RWPE2 (cell line): Measurements from ENCODE around the gene FBXL7.

Source experiments
- ATAC-seq: fragments of 200-7000 bp; cut with Tn5 transposase; 3 replicates; pipeline ENCODE4 v1.9.1; 2021; ENCODE audit warnings: low read depth
- DNase-seq: peaks from one replicate; pipeline ENCODE4 v3.0.0-alpha.2; 2020; ENCODE audit warnings: low spot score
- H3K27ac ChIP-seq: fragments of 450-650 bp; 2 replicates; pipeline ENCODE4 v1.5.1; 2017; ENCODE audit warnings: mild to moderate bottlenecking; ENCODE audit not compliant: poor library complexity, severe bottlenecking
- H3K27me3 ChIP-seq: fragments of 250-450 bp; sonication (Bioruptor Pico); 2 replicates; pipeline ENCODE4 v1.5.1; 2021; ENCODE audit warnings: mild to moderate bottlenecking, moderate library complexity; ENCODE audit not compliant: insufficient read depth, poor library complexity, severe bottlenecking
- H3K36me3 ChIP-seq: fragments of 250-450 bp; sonication (Bioruptor Pico); 2 replicates; pipeline ENCODE4 v1.5.1; 2020; ENCODE audit warnings: low read depth, mild to moderate bottlenecking, moderate library complexity
- H3K4me1 ChIP-seq: fragments of 250-450 bp; sonication (Bioruptor Pico); 2 replicates; pipeline ENCODE4 v1.5.1; 2021; ENCODE audit warnings: mild to moderate bottlenecking, moderate library complexity; ENCODE audit not compliant: insufficient read depth, poor library complexity, severe bottlenecking
- H3K4me3 ChIP-seq: fragments of 250-450 bp; sonication (Bioruptor Pico); 2 replicates; pipeline ENCODE4 v1.5.1; 2021; ENCODE audit warnings: mild to moderate bottlenecking, moderate library complexity; ENCODE audit not compliant: severe bottlenecking
- H3K9me3 ChIP-seq: fragments of 250-450 bp; sonication (Bioruptor Pico); 2 replicates; pipeline ENCODE4 v1.5.1; 2021; ENCODE audit warnings: mild to moderate bottlenecking, moderate library complexity; ENCODE audit not compliant: severe bottlenecking
- CTCF ChIP-seq: fragments of 450-650 bp; IDR thresholded peaks from one replicate; pipeline ENCODE4 v1.5.1; 2017; ENCODE audit warnings: mild to moderate bottlenecking, moderate library complexity; ENCODE audit not compliant: poor library complexity, severe bottlenecking

Gene FBXL7

GRCh38 chr5:15893866-15894265, 393.9 kb downstream of the FBXL7 start:
- ATAC-seq (no peak), DNase-seq (no peak)
- H3K27me3 ChIP-seq: no peaks in the 10 kb centered on the region
- no peaks in the 10 kb centered on the region for H3K9me3 ChIP-seq
- TF ChIP-seq CTCF: no peak
- no peak overlapping the region for H3K4me3 ChIP-seq
- no peaks in the 10 kb centered on the region for H3K4me1 ChIP-seq
- H3K27ac ChIP-seq: no peak overlapping the region
- H3K36me3 ChIP-seq: no peaks in the 10 kb centered on the region

GRCh38 chr5:15897656-15898055, 397.7 kb downstream of the FBXL7 start:
- ATAC-seq (no peak), DNase-seq (no peak)
- Histone ChIP-seq H3K9me3 (no peaks in the 10 kb centered on the region), H3K27ac (no peak overlapping the region), H3K27me3 (no peaks in the 10 kb centered on the region), H3K4me3 (no peak overlapping the region), H3K4me1 (no peaks in the 10 kb centered on the region), H3K36me3 (no peaks in the 10 kb centered on the region)
- no peak for TF ChIP-seq CTCF

- no peak overlapping the region for H3K4me3 ChIP-seq
- no peaks in the 10 kb centered on the region for H3K9me3 ChIP-seq
- H3K27me3 ChIP-seq: no peaks in the 10 kb centered on the region
- H3K27ac ChIP-seq: no peak overlapping the region
- H3K36me3 ChIP-seq: no peaks in the 10 kb centered on the region
- no peak for TF ChIP-seq CTCF
- no peak for DNase-seq
- ATAC-seq: no peak
- H3K4me1 ChIP-seq: no peaks in the 10 kb centered on the region
These were observed 398.7 kb downstream of the FBXL7 start for GRCh38 chr5:15898641-15899040.

- TF ChIP-seq CTCF: no peak
- no peaks in the 10 kb centered on the region for H3K27me3 ChIP-seq
- H3K36me3 ChIP-seq: no peaks in the 10 kb centered on the region
- H3K4me1 ChIP-seq: no peaks in the 10 kb centered on the region
- H3K9me3 ChIP-seq: no peaks in the 10 kb centered on the region
- no peak for ATAC-seq
- no peak overlapping the region for H3K27ac ChIP-seq
- no peak overlapping the region for H3K4me3 ChIP-seq
- no peak for DNase-seq
These were observed 399.5 kb downstream of the FBXL7 start for GRCh38 chr5:15899481-15899880.

GRCh38 chr5:15901151-15901550, 401.2 kb downstream of the FBXL7 start:
- DNase-seq: no peak

More at GRCh38 chr5:15901151-15901550, 401.2 kb downstream of the FBXL7 start:
- no peak overlapping the region for H3K4me3 ChIP-seq
- H3K27ac ChIP-seq: no peak overlapping the region
- no peak for ATAC-seq
- H3K36me3 ChIP-seq: no peaks in the 10 kb centered on the region
- no peaks in the 10 kb centered on the region for H3K27me3 ChIP-seq
- H3K9me3 ChIP-seq: no peaks in the 10 kb centered on the region
- TF ChIP-seq CTCF: no peak
- H3K4me1 ChIP-seq: no peaks in the 10 kb centered on the region
